HFF-Myc (cell line): ENCODE results near the gene TMEM174.

ENCODE experiments used
- DNase-seq: peaks from one replicate; pipeline ENCODE4 v3.0.0-alpha.2; 2011; ENCODE audit warnings: low read depth; ENCODE audit errors: extremely low read depth
- H3K4me3 ChIP-seq: replicated peaks from 2 replicates; pipeline ENCODE4 v1.5.1; 2011; ENCODE audit warnings: low read depth, mild to moderate bottlenecking, control low read depth, low read length
- TF ChIP-seq, protein P1 (sequence below): IDR thresholded peaks from 2 replicates; pipeline ENCODE4 v1.5.1; 2012; ENCODE audit warnings: mild to moderate bottlenecking, low read depth, low read length, control low read depth; ENCODE audit errors: missing control alignments

Gene TMEM174

GRCh38 chr5:73221161-73221560 is 48.2 kb downstream of the TMEM174 start:
- H3K4me3 ChIP-seq, result no peak overlapping the region
- DNase-seq, result no peak
- TF ChIP-seq, protein P1, sequence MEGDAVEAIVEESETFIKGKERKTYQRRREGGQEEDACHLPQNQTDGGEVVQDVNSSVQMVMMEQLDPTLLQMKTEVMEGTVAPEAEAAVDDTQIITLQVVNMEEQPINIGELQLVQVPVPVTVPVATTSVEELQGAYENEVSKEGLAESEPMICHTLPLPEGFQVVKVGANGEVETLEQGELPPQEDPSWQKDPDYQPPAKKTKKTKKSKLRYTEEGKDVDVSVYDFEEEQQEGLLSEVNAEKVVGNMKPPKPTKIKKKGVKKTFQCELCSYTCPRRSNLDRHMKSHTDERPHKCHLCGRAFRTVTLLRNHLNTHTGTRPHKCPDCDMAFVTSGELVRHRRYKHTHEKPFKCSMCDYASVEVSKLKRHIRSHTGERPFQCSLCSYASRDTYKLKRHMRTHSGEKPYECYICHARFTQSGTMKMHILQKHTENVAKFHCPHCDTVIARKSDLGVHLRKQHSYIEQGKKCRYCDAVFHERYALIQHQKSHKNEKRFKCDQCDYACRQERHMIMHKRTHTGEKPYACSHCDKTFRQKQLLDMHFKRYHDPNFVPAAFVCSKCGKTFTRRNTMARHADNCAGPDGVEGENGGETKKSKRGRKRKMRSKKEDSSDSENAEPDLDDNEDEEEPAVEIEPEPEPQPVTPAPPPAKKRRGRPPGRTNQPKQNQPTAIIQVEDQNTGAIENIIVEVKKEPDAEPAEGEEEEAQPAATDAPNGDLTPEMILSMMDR, result no peak

- no peak overlapping the region for H3K4me3 ChIP-seq
- TF ChIP-seq, protein P1, result no peak
Measured at GRCh38 chr5:73221726-73222125, 48.7 kb downstream of the TMEM174 start.

GRCh38 chr5:73222173-73222572 is 49.2 kb downstream of the TMEM174 start:
- TF ChIP-seq, protein P1, result no peak
- no peak overlapping the region for H3K4me3 ChIP-seq
- DNase-seq, result no peak

More at GRCh38 chr5:73221726-73222125, 48.7 kb downstream of the TMEM174 start:
- DNase-seq, result no peak
